ENCODE data around the gene TSSK2. TPM values are rescaled to one million over a fixed set of nuclear protein-coding genes. Genes with fewer than 3 reads are reported as not detected.
A peak's percentile ranks its signal among the peaks of the same experiment; 100 is the strongest.

TSSK2 gene
- total and polyA plus RNA-seq, 2 experiments from 2014 or later, result not detected

GRCh38 chr22:19164425-19164824, 33.3 kb downstream of the TSSK2 start:
- no peak for DNase-seq (ENCODE audit: low read depth in 1 of 2, low spot score in 1 of 2)
- no peak overlapping the region for H3K27ac ChIP-seq
- no peaks in the 10 kb centered on the region for H3K4me1 ChIP-seq (ENCODE audit: low read depth)
- TF ChIP-seq CTCF (IDR thresholded peaks at IDR 0.05; ENCODE audit: low read depth, low read length), result no peak
- H3K27me3 ChIP-seq, result peaks cover 54% of the 10 kb centered on the region
- no peaks in the 10 kb centered on the region for H3K36me3 ChIP-seq
- no peak overlapping the region for H3K4me3 ChIP-seq
- no peaks in the 10 kb centered on the region for H3K9me3 ChIP-seq (ENCODE audit: low read depth)

DNA sequence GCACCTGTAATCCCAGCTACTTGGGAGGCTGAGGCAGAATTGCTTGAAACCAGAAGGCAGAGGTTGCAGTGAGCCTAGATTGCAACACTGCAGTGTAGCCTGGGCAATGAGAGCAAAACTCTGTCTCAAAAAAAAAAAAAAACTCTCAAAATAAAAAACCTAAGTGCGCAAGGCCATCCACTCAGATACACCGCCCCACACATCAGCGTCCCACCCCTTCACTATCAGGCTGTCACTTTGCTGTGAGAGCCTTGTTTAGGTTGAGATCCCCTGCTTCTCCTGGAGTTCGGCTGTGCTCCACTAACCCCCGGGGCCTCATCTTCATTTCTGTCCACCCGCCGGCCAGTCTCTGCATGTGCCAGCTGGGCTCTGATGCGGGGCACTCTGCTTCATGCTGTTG, 35.3 kb downstream of the TSSK2 start:
- H3K27me3 ChIP-seq, result peaks cover 55% of the 10 kb centered on the region
- TF ChIP-seq CTCF (IDR thresholded peaks at IDR 0.05; ENCODE audit: low read depth, low read length), result no peak

DNA sequence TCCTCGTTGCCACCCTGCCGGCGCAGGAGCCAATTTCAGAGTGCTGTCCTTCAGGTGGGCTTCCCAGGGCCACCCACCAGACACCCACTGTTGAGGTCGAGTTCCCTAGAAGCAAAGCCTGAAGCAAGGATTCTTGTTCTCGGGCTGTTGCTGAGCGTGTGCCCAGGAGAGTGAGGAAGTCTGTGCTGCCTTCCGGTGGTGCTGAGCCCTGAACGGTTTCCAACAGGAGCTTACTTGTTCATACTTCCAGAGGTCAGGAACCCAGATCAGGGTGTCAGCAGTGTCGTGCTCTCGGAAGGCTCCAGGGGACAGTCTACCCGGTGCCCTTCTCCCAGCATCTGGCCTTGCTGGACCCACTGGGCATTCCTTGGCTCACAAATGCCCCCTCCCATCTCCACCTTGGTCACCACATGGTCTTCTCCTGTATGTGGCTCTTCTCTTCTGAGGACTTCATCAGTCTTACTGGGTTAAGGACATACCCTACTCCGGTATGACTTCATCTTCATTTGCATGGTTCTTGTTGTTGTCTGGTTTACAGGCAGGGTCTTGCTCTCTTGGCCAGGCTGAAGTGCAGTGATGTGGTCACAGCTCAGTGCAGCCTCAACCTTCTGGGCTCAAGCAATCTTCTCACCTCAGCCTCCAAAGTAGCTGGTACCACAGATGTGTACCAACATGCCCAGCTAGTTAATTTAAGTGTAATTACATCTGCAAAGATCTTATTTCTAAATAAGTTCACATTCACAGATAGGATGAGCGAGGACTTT, 36.2 kb downstream of the TSSK2 start:
- Histone ChIP-seq H3K27ac (no peak overlapping the region), H3K36me3 (no peaks in the 10 kb centered on the region), H3K4me3 (no peak overlapping the region), H3K9me3 (ENCODE audit: low read depth) (no peaks in the 10 kb centered on the region), H3K4me1 (ENCODE audit: low read depth) (peaks cover 6% of the 10 kb centered on the region), H3K27me3 (peaks cover 48% of the 10 kb centered on the region)
- no peak for TF ChIP-seq CTCF (IDR thresholded peaks at IDR 0.05; ENCODE audit: low read depth, low read length)
- DNase-seq (ENCODE audit: low read depth in 1 of 2, low spot score in 1 of 2), result no peak

More for the DNA sequence above, 35.3 kb downstream of the TSSK2 start:
- DNase-seq (ENCODE audit: low read depth in 1 of 2, low spot score in 1 of 2), result no peak
- H3K4me1 ChIP-seq (ENCODE audit: low read depth), result peaks cover 5% of the 10 kb centered on the region
- H3K9me3 ChIP-seq (ENCODE audit: low read depth), result no peaks in the 10 kb centered on the region
- H3K36me3 ChIP-seq, result no peaks in the 10 kb centered on the region
- H3K27ac ChIP-seq, result no peak overlapping the region
- H3K4me3 ChIP-seq, result no peak overlapping the region

DNA sequence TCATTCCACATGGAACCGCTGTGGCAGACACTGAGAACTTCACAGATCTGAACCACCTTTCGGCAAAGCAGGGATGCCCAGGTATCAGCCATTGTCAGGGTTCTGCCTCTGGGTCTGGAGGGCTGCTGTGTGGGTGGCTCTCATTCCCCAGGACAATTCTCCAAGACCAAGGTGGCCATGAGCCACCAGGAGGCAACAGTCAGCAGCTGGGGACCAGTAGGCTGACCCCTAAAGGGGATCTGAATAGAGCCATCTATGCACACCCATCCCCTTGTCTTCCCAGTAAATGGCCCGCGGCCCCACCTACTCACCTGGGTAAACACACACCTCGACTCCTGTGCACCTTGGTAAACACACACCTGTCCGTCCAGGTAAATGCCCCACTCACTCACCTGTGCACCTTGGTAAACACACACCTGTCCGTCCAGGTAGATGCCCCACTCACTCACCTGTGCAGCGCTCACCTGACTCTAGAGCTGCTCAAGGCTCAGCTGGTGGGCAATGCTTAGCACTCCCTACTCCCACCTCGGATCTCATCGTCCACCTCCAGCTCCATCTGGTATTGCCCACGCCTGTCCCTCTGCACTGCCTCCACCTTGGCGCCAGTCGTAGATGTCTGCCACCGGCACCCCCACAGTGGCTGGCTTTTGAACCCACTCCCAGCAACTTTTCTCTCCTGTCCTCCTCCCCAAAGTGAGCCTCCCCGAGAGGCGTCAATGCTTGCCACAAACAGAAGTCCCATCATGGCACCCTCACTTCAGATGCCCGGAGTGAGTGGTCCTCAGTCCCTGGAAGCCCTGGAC, 37.2 kb downstream of the TSSK2 start:
- Histone ChIP-seq H3K36me3 (no peaks in the 10 kb centered on the region), H3K4me3 (no peak overlapping the region), H3K9me3 (ENCODE audit: low read depth) (no peaks in the 10 kb centered on the region), H3K27me3 (peaks cover 43% of the 10 kb centered on the region), H3K27ac (no peak overlapping the region), H3K4me1 (ENCODE audit: low read depth) (peaks cover 13% of the 10 kb centered on the region)
- TF ChIP-seq CTCF (IDR thresholded peaks at IDR 0.05; ENCODE audit: low read depth, low read length), result no peak
- no peak for DNase-seq (ENCODE audit: low read depth in 1 of 2, low spot score in 1 of 2)

DNA sequence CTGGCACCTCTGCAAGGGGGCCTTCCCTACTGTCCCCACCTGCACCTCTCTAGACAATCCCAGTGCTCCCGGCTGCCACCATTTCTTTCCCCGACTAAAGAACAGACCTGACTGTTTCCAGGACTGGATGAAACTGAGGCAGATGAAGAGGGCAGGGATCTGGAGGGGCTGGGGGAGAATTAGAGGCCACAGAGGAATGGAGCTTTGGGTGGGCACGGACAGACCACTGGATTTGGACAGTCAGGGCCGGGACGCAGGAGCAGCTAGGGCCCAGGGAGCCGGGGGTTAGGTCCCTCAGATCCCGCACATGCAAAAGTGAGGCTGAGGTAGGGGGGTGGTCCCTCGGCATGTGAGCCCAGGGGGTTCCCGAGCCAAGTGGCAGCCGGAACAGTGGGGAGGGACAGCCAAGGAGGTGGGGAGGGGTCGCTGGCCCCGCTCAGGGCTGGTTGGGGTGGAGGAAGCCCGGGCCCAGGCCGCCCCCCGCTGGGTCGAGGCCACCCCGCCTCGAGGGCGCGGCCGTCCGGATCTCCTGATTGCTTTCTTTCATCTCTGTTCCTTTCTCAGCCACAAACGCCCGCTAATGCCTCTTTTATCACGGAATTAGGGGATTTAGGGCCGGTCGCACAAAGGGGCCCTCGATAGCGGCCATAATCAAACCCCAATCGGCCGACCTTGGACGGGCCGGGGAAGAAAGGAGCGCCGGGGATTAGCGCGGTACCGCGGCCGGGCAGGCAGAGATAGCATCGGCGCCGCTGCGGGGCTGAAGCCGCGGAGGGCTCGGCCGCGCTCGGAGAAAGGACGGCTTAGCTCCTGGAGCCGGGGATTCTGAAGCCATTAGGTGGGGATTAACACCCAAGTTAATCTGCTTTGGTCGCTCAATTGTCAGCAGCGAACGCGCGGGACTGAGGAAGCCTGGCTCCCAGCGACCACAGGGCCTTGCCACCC, 38.2 kb downstream of the TSSK2 start:
- Histone ChIP-seq H3K27ac (no peak overlapping the region), H3K27me3 (peaks cover 43% of the 10 kb centered on the region), H3K4me3 (no peak overlapping the region), H3K36me3 (no peaks in the 10 kb centered on the region), H3K9me3 (ENCODE audit: low read depth) (no peaks in the 10 kb centered on the region), H3K4me1 (ENCODE audit: low read depth) (peaks cover 13% of the 10 kb centered on the region)
- DNase-seq (ENCODE audit: low read depth in 1 of 2, low spot score in 1 of 2), result peak in 1 of 2 donors; percentile 6
- TF ChIP-seq CTCF (IDR thresholded peaks at IDR 0.05; ENCODE audit: low read depth, low read length), result no peak
